GM23338 (cell line): Measurements from ENCODE around the gene TMEM209. TPM values are rescaled to one million over a fixed set of nuclear protein-coding genes. Genes with fewer than 3 reads are reported as not detected.

Experiments used
- ATAC-seq: fragments of 200-7000 bp; cut with Tn5 transposase; 3 replicates; pipeline ENCODE4 v1.9.1; 2020
- DNase-seq: peaks from one replicate; pipeline ENCODE4 v3.0.0-alpha.2; 2015; ENCODE audit warnings: low spot score
- H2AFZ ChIP-seq: fragments of 200-600 bp; sonication (generic); 2 replicates; pipeline ENCODE4 v1.8.0; 2016; ENCODE audit warnings: antibody characterized with exemption, mild to moderate bottlenecking, moderate library complexity
- H3F3A ChIP-seq: fragments of 200-600 bp; sonication (generic); replicated peaks from 2 replicates; pipeline ENCODE4 v1.8.0; 2017; ENCODE audit warnings: antibody characterized with exemption, mixed run types, low read depth
- H3K27ac ChIP-seq: fragments of 200-600 bp; sonication (generic); 2 replicates; pipeline ENCODE4 v1.6.1; 2016; ENCODE audit warnings: low read depth
- H3K27me3 ChIP-seq: fragments of 200-600 bp; sonication (generic); 2 replicates; pipeline ENCODE4 v1.8.0; 2016; ENCODE audit warnings: mild to moderate bottlenecking, mixed run types, moderate library complexity; ENCODE audit not compliant: insufficient read depth
- H3K36me3 ChIP-seq: fragments of 200-600 bp; sonication (generic); 2 replicates; pipeline ENCODE4 v1.8.0; 2016; ENCODE audit warnings: mild to moderate bottlenecking; ENCODE audit not compliant: insufficient read depth
- H3K4me1 ChIP-seq: fragments of 200-600 bp; sonication (generic); 2 replicates; pipeline ENCODE4 v1.8.0; 2016; ENCODE audit warnings: mild to moderate bottlenecking, moderate library complexity; ENCODE audit not compliant: insufficient read depth
- H3K4me2 ChIP-seq: fragments of 200-600 bp; sonication (generic); 2 replicates; pipeline ENCODE4 v1.7.1; 2017; ENCODE audit warnings: mixed run types
- H3K4me3 ChIP-seq: fragments of 200-600 bp; sonication (generic); 2 replicates; pipeline ENCODE4 v1.6.1; 2016; ENCODE audit warnings: mixed run types
- H3K79me2 ChIP-seq: fragments of 200-600 bp; sonication (generic); replicated peaks from 2 replicates; pipeline ENCODE4 v1.8.0; 2017; ENCODE audit warnings: mild to moderate bottlenecking; ENCODE audit not compliant: insufficient read depth
- H3K9me2 ChIP-seq: fragments of 200-600 bp; sonication (generic); 2 replicates; pipeline ENCODE4 v1.8.0; 2017; ENCODE audit not compliant: insufficient read depth
- H4K20me1 ChIP-seq: fragments of 200-600 bp; sonication (generic); replicated peaks from 2 replicates; pipeline ENCODE4 v1.8.0; 2017; ENCODE audit warnings: mild to moderate bottlenecking; ENCODE audit not compliant: insufficient read depth
- H3K27ac Mint-ChIP-seq: 2 replicates; pipeline ENCODE4 v1.8.0; 2020; ENCODE audit warnings: inconsistent platforms, mild to moderate bottlenecking, moderate library complexity, mixed read lengths
- H3K27me3 Mint-ChIP-seq: 3 replicates; pipeline ENCODE4 v1.8.0; 2022; ENCODE audit warnings: low read depth, mild to moderate bottlenecking, moderate library complexity, mixed read lengths, inconsistent platforms; ENCODE audit not compliant: insufficient read depth, poor library complexity
- H3K36me3 Mint-ChIP-seq: 3 replicates; pipeline ENCODE4 v1.8.0; 2021; ENCODE audit warnings: low read depth, mild to moderate bottlenecking, inconsistent platforms, moderate library complexity, mixed read lengths
- H3K4me1 Mint-ChIP-seq: 3 replicates; pipeline ENCODE4 v1.8.0; 2020; ENCODE audit warnings: mild to moderate bottlenecking, inconsistent platforms, mixed read lengths
- H3K4me3 Mint-ChIP-seq: 3 replicates; pipeline ENCODE4 v1.8.0; 2021; ENCODE audit warnings: moderate library complexity, mild to moderate bottlenecking, inconsistent platforms, mixed read lengths
- H3K9me3 Mint-ChIP-seq: 3 replicates; pipeline ENCODE4 v1.8.0; 2020; ENCODE audit warnings: moderate library complexity, mild to moderate bottlenecking, inconsistent platforms, mixed read lengths
- CREB1 ChIP-seq: fragments of 250-450 bp; sonication (Bioruptor Pico); IDR thresholded peaks from 2 replicates; pipeline ENCODE4 v1.5.0; 2020; ENCODE audit warnings: low read depth, mild to moderate bottlenecking, moderate library complexity
- EZH2 ChIP-seq: fragments of 200-600 bp; sonication (generic); IDR thresholded peaks from one replicate; pipeline ENCODE4 v1.8.0; 2017; ENCODE audit warnings: antibody characterized with exemption, mild to moderate bottlenecking, low read depth; ENCODE audit not compliant: unreplicated experiment
- JUNB ChIP-seq: IDR thresholded peaks from one replicate; pipeline ENCODE4 v1.6.1; 2016; ENCODE audit warnings: antibody characterized with exemption; ENCODE audit not compliant: unreplicated experiment
- NANOG ChIP-seq: IDR thresholded peaks from 2 replicates; pipeline ENCODE4 v1.6.1; 2016; ENCODE audit warnings: antibody characterized with exemption, borderline replicate concordance
- POLR2AphosphoS5 ChIP-seq: IDR thresholded peaks from 2 replicates; pipeline ENCODE4 v1.6.1; 2016; ENCODE audit warnings: antibody characterized with exemption, low read depth
- ZNF114 ChIP-seq: fragments of 250-450 bp; sonication (Bioruptor Pico); IDR thresholded peaks from 2 replicates; pipeline ENCODE4 v1.5.0; 2020; ENCODE audit warnings: mild to moderate bottlenecking, moderate library complexity
- ZNF331 ChIP-seq: fragments of 250-450 bp; sonication (Bioruptor Pico); IDR thresholded peaks from 2 replicates; pipeline ENCODE4 v1.5.0; 2020; ENCODE audit warnings: low read depth, mild to moderate bottlenecking, moderate library complexity
- polyA plus RNA-seq: library from polyadenylated mRNA; unstranded; fragments of >200 nt; fragmentation: Nextera tagmentation; extraction: Ambion mirVana; gene quantifications from 2 replicates; pipeline ENCODE4 v1.2.1, GENCODE V29; 2016
- total RNA-seq: library from RNA; depleted of rRNA; stranded (reverse); fragments of >200 nt; shearing (Covaris generic); gene quantifications from 2 replicates; pipeline ENCODE4 v1.2.3, GENCODE V29; 2014
- TF ChIP-seq, protein P1 (sequence below), 2 experiments: fragments of 200-600 bp in 1 of 2; sonication (generic) in 1 of 2; conservative IDR thresholded peaks; 2 replicates each; pipeline versions ENCODE4 v1.5.1 to v1.6.1; 2016 to 2017; ENCODE audit warnings: antibody characterized with exemption in 2 of 2, low read depth in 2 of 2, mild to moderate bottlenecking in 2 of 2, moderate library complexity in 1 of 2
- TF ChIP-seq, protein P2 (sequence below): fragments of 250-450 bp; sonication (Bioruptor Pico); IDR thresholded peaks from 2 replicates; pipeline ENCODE4 v1.5.0; 2020; ENCODE audit warnings: mild to moderate bottlenecking, moderate library complexity
- TF ChIP-seq, protein P3 (sequence below): IDR thresholded peaks from 2 replicates; pipeline ENCODE4 v1.6.1; 2016; ENCODE audit warnings: antibody characterized with exemption

Gene TMEM209
- total and polyA plus RNA-seq, 2 experiments from 2014 or later = 18.6 to 26.2 TPM

DNA sequence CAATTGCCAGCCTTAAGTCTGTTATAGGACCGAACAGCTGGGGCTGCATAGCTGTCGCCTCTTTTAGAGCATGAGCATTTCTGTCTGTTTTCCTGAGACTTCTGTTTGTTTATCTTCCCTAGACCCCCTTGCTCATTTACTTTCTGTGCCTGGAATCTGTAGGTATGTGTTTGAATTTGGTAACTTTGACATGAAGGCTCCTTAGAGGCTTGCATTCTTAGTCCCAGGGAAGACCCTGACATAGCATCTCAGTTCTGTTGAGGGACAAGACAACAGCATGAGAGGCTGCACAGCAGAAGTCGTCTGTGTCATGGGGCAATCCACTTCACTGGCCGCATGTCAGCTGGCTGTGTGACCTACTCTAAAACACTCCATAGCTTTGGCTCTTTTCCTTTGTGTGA, 76.2 kb downstream of the TMEM209 start:
- Histone ChIP-seq H4K20me1 (no peaks in the 10 kb centered on the region; the same call in none of the 2 replicates), H2AFZ (no peak overlapping the region), H3K4me1 (peaks cover 9% of the 10 kb centered on the region; the same call in 1 of the 2 replicates), H3K27me3 (no peaks in the 10 kb centered on the region), H3K4me3 (no peak overlapping the region), H3K79me2 (no peaks in the 10 kb centered on the region), H3K9me2 (no peaks in the 10 kb centered on the region), H3K27ac (no peak overlapping the region), H3K4me2 (no peak overlapping the region), H3K36me3 (peaks cover 4% of the 10 kb centered on the region; the same call in 1 of the 2 replicates), H3F3A (no peaks in the 10 kb centered on the region)
- H3K9me3 Mint-ChIP-seq = no peaks in the 10 kb centered on the region
- no peak for TF ChIP-seq ZNF114 (CRISPR knock-in tag)
- TF ChIP-seq, protein P1, sequence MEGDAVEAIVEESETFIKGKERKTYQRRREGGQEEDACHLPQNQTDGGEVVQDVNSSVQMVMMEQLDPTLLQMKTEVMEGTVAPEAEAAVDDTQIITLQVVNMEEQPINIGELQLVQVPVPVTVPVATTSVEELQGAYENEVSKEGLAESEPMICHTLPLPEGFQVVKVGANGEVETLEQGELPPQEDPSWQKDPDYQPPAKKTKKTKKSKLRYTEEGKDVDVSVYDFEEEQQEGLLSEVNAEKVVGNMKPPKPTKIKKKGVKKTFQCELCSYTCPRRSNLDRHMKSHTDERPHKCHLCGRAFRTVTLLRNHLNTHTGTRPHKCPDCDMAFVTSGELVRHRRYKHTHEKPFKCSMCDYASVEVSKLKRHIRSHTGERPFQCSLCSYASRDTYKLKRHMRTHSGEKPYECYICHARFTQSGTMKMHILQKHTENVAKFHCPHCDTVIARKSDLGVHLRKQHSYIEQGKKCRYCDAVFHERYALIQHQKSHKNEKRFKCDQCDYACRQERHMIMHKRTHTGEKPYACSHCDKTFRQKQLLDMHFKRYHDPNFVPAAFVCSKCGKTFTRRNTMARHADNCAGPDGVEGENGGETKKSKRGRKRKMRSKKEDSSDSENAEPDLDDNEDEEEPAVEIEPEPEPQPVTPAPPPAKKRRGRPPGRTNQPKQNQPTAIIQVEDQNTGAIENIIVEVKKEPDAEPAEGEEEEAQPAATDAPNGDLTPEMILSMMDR (conservative IDR thresholded peaks at IDR 0.05; ENCODE audit: low read depth in 2 of 2) = no peak
- no peak for TF ChIP-seq ZNF331 (CRISPR knock-in tag)
- TF ChIP-seq EZH2 = no peak
- no peak for TF ChIP-seq CREB1 (CRISPR knock-in tag)
- TF ChIP-seq, protein P2, sequence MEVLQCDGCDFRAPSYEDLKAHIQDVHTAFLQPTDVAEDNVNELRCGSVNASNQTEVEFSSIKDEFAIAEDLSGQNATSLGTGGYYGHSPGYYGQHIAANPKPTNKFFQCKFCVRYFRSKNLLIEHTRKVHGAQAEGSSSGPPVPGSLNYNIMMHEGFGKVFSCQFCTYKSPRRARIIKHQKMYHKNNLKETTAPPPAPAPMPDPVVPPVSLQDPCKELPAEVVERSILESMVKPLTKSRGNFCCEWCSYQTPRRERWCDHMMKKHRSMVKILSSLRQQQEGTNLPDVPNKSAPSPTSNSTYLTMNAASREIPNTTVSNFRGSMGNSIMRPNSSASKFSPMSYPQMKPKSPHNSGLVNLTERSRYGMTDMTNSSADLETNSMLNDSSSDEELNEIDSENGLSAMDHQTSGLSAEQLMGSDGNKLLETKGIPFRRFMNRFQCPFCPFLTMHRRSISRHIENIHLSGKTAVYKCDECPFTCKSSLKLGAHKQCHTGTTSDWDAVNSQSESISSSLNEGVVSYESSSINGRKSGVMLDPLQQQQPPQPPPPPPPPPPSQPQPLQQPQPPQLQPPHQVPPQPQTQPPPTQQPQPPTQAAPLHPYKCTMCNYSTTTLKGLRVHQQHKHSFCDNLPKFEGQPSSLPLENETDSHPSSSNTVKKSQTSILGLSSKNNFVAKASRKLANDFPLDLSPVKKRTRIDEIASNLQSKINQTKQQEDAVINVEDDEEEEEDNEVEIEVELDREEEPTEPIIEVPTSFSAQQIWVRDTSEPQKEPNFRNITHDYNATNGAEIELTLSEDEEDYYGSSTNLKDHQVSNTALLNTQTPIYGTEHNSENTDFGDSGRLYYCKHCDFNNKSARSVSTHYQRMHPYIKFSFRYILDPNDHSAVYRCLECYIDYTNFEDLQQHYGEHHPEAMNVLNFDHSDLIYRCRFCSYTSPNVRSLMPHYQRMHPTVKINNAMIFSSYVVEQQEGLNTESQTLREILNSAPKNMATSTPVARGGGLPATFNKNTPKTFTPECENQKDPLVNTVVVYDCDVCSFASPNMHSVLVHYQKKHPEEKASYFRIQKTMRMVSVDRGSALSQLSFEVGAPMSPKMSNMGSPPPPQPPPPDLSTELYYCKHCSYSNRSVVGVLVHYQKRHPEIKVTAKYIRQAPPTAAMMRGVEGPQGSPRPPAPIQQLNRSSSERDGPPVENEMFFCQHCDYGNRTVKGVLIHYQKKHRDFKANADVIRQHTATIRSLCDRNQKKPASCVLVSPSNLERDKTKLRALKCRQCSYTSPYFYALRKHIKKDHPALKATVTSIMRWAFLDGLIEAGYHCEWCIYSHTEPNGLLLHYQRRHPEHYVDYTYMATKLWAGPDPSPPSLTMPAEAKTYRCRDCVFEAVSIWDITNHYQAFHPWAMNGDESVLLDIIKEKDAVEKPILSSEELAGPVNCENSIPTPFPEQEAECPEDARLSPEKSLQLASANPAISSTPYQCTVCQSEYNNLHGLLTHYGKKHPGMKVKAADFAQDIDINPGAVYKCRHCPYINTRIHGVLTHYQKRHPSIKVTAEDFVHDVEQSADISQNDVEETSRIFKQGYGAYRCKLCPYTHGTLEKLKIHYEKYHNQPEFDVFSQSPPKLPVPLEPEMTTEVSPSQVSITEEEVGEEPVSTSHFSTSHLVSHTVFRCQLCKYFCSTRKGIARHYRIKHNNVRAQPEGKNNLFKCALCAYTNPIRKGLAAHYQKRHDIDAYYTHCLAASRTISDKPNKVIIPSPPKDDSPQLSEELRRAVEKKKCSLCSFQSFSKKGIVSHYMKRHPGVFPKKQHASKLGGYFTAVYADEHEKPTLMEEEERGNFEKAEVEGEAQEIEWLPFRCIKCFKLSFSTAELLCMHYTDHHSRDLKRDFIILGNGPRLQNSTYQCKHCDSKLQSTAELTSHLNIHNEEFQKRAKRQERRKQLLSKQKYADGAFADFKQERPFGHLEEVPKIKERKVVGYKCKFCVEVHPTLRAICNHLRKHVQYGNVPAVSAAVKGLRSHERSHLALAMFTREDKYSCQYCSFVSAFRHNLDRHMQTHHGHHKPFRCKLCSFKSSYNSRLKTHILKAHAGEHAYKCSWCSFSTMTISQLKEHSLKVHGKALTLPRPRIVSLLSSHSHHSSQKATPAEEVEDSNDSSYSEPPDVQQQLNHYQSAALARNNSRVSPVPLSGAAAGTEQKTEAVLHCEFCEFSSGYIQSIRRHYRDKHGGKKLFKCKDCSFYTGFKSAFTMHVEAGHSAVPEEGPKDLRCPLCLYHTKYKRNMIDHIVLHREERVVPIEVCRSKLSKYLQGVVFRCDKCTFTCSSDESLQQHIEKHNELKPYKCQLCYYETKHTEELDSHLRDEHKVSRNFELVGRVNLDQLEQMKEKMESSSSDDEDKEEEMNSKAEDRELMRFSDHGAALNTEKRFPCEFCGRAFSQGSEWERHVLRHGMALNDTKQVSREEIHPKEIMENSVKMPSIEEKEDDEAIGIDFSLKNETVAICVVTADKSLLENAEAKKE = no peak
- no peak for TF ChIP-seq POLR2AphosphoS5
- TF ChIP-seq, protein P3, sequence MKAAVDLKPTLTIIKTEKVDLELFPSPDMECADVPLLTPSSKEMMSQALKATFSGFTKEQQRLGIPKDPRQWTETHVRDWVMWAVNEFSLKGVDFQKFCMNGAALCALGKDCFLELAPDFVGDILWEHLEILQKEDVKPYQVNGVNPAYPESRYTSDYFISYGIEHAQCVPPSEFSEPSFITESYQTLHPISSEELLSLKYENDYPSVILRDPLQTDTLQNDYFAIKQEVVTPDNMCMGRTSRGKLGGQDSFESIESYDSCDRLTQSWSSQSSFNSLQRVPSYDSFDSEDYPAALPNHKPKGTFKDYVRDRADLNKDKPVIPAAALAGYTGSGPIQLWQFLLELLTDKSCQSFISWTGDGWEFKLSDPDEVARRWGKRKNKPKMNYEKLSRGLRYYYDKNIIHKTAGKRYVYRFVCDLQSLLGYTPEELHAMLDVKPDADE = no peak
- no peak for TF ChIP-seq NANOG
- no peak for TF ChIP-seq JUNB
- H3K4me1 Mint-ChIP-seq = peaks cover 12% of the 10 kb centered on the region
- H3K27ac Mint-ChIP-seq = no peak overlapping the region
- no peak for DNase-seq
- H3K36me3 Mint-ChIP-seq = peaks cover 16% of the 10 kb centered on the region; the same call in 2 of the 3 replicates
- H3K4me3 Mint-ChIP-seq = no peak overlapping the region
- no peaks in the 10 kb centered on the region for H3K27me3 Mint-ChIP-seq
- ATAC-seq = no peak
